ENCODE measurements around the gene DPH5.
"Not testable (repeated sequence)": the region's sequence is repeated elsewhere in the genome, so short reads cannot be mapped to it uniquely, and the experiment has no call there.

Gene DPH5

GRCh38 chr1:100976936-100977335 lies 48.6 kb downstream of the DPH5 start:
- DNase-seq = no peak

- DNase-seq = no peak
Observed at GRCh38 chr1:100972185-100972584, 53.4 kb downstream of the DPH5 start.

GRCh38 chr1:100971021-100971420 lies 54.6 kb downstream of the DPH5 start:
- DNase-seq = no peak

DNA sequence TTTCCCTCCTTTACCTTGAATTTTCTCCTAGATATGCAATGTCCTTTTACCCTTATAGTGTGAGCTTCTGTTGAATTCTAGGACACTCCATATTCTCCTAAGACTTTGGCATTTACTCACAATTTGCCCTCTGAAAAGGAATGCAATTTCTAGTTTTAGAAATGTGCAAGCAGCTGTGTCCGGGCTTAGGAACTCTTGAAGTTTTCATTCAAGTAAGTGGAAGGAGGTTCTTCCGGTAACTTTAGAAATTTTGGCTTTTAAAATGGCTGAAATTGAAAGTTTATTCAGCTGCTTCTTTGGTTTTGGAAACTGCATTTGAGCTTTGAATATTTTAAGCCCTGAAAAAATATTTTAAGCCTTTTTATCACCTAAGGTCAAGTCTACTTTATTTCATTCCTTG lies 56.3 kb downstream of the DPH5 start:
- no peak for DNase-seq

DNA sequence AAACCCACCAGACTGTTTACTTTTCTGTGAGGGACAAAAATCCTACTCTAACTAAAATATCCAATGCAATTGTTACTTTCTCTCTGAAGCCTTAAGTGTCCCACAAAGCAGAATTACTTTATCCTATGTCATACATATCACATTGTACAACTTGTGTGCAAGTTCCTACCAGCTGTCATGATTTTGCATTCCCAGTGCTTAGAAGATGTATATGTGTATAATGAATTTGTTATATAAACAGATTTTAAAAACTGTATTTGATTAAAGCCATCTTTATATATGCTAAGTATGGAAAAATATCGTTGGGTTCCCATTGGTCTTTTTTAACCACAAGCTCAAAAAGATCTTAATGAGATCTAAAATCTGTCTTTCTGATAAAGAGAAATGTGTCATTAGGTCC lies 57.0 kb downstream of the DPH5 start:
- DNase-seq = no peak

DNA sequence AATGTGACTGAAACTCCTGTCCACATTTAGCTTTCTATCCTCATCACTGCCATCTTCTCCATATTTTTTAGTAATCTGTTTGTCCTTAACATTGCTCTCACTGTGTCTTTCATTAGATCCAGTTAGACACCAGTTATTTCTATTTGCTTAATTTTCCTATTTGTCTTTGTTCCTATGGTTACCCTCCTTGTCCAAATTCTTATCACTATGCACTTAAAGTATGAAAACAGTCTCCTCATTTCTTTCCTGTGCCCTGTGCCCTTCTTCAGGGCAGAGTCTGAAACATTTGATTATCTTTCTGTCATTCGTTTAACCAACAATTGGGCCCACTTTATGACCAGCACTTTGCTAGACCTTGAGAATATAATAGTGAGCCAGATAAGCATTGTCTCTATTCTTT lies 65.5 kb downstream of the DPH5 start:
- no peak for DNase-seq

DNA sequence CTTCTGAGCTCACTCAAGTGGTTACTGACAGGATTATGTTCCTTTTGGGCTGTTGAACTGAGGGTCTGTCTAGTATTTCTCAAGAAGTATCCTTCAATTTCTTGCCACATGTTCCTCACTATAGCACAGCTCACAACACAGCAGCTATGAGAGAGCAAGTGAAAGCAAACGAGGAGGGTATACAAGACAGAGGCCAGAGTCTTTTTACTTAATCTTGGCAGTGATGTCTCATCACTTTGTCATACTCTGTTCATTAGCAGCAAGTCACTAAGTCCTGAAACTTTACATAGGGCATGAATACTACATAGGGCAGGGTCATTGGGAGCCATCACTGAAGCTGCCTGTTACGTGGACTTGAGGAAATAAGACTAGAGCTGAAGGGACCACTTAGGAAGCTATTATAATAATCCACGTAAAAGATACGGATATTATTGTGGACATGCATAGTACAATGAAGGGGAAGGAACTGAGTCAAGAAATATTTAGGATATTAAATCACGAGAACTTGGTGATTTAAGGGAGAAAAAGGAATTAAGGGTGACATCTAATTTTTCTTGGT lies 66.0 kb downstream of the DPH5 start:
- DNase-seq = no peak

DNA sequence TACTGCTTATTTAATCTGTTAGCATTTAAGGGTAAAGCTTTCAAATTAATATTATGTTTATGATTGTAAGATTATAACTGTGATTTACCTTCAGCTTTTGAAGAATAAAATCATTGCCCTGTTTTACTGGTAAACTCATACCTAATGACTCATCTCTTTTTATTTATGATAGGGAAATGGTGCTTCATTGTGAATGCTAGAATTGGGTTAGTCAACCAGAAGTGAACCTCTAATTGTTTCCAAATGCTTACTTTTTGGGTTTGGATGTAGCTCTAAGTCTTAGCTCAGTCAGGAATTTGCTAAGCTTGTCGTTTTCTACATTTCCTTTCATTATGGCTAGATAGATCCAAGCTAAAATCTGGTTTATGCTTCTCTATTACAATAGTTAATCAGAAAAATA lies 70.3 kb downstream of the DPH5 start:
- no peak for DNase-seq

DNA sequence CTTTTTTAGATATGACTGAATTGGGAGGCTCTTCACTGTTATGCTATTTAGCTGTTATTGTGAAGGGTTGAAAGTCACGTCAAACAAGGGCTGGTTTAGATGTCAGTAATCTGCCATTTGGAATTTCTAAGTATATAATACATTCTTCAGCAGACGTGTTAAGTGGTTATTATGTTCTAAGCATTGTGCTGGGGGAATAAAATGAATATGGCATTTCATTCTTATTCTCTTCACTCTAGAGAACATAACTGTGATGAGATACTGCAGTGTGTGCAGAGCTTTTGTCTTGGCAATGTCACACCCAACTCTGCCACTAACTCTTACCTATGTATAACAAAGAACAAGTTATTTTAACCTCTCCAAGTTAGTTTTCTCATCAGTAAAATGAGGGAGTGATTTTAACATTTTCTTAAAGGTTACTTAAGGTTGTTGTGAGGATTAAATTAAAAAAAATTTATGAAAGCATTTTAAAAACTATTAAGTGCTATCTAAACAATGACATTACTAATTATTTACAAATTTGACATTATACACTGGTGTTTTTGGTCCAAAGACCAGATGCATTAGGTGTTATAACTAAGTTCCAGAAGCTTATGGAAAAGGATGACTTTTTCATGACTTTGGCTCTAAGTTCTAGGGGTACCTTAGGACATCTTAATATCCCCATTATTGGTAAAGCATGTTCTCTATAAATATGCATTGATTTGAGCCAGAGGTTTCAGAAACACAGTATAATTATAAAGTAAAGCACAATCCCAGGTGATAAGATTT lies 71.4 kb downstream of the DPH5 start:
- no peak for DNase-seq

- not testable (repeated sequence) for DNase-seq
Observed at GRCh38 chr1:100952970-100953369, 72.6 kb downstream of the DPH5 start.

DNA sequence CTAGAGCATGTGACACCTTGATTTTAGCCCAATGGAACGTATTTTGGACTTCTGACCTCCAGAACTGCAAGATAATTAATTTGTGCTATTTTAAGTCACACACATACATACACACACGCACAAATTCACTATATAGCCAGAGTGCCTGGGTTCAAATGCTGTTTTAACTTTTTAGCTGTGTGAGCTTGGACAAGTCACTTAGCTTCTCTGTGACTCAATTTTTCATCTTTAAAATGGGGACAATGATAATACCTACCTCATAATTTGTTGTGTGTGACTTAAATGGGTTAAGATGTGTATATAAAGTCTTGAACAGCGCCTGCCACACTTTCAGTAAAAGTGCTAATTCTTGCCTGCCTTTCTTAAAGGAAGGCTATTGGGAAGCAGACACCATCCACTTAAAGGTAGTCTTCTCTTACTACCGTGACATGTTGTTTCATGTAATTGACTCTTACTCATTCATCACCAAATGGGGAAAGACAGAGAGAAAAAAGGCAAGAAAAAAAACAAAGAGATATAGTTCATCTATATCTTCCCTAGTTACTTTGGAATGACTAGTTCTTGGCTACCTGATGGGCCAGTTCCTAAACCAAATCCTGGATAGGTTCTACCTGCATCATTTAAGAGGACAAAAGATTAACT lies 73.4 kb downstream of the DPH5 start:
- DNase-seq = no peak

DNA sequence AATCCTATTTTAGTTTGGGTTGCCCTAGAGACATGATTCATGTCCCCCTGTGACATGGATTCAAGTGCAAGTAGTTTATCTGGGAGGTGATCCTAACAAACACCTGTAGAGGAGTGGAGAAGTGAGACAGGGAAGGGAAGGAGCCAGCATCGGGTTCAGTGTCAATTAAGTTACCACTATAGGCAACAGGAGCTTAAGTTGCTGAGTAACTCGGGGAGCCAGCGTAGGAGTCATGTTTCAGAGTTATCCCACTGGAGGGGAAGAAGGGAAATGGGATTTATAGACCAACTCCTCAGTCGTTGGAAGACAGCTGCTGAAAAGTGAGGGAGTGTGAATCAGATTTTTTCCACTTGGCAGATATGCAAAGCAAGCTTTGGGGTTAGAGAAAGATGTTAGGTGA lies 74.8 kb downstream of the DPH5 start:
- no peak for DNase-seq

- DNase-seq = no peak
Observed at GRCh38 chr1:100950337-100950736, 75.2 kb downstream of the DPH5 start.

GRCh38 chr1:100949515-100950158 lies 75.9 kb downstream of the DPH5 start:
- peak in 2 of 4 experiments; percentile 49 to 66 for DNase-seq

DNA sequence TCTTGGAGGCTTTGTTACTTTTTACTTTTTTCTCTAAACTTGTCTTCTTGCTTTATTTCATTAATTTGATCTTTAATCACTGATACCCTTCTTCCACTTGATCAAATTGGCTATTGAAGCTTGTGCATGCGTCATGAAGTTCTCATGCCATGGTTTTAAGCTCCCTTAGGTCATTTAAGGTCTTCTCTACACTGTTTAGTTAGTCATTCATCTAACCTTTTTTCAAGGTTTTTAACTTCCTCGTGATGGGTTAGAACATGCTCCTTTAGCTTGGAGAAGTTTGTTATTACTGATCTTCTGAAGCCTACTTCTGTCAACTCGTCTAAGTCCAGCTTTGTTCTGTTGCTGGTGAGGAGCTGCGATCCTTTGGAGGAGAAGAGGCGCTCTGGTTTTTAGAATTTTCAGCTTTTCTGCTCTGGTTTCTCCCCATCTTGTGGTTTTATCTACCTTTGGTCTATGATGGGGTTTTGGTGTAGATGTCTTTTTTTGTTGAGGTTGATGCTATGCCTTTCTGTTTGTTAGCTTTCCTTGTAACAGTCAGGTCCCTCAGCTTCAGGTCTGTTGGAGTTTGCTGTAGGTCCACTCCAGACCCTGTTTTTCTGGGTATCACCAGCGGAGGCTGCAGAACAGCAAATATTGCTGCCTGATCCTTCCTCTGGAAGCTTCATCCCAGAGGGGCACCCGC lies 76.7 kb downstream of the DPH5 start:
- not testable (repeated sequence) for DNase-seq

GRCh38 chr1:100947816-100948215 lies 77.8 kb downstream of the DPH5 start:
- not testable (repeated sequence) for DNase-seq

DNA sequence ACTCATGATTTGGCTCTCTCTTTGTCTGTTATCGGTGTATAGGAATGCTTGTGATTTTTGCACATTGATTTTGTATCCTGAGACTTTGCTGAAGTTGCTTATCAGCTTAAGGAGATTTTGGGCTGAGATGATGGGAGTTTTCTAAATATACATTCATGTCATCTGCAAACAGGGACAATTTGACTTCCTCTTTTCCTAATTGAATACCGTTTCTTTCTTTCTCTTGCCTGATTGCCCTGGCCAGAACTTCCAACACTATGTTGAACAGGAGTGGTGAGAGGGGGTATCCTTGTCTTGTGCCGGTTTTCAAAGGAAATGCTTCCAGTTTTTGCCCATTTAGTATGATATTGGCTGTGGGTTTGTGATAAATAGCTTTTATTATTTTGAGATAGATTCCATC lies 79.5 kb downstream of the DPH5 start:
- DNase-seq = not testable (repeated sequence)

GRCh38 chr1:100943533-100943932 lies 82.1 kb downstream of the DPH5 start:
- DNase-seq = no peak

DNA sequence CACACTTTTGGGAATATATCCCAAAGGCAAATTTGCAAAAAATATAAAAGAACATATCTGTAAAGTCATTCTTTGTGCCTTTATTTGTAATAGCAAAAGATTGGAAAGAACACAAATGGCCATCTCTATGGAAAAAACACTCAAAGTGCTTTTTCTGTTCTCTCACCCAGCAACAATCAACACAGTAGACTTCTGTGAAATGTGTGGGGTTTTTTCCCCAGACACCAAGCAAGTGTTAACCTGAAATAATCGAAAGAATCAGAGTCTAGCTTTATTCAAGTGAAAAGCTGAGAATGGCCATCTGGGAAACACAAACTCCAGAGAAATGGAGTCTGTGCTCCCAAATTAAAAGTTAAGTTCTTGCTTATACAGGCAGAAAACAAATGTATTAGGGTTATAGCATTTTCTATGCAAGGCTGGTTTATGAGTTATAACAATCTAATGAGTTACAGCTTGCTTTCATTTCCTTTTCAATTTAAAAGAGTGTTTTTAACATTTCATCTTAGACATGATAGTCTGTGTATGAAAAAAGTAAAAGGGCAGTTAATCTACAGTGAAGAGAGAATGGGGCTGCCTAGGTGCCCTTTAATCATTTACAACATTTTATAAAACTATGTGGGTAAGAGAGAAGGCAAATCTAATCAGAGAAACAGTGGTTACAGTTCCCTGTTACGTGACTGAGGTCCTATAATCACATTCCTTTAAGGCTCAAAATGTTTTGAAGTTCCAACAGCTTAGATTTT lies 83.1 kb downstream of the DPH5 start:
- no peak for DNase-seq

GRCh38 chr1:100941580-100942216 lies 83.9 kb downstream of the DPH5 start:
- DNase-seq = no peak

DNA sequence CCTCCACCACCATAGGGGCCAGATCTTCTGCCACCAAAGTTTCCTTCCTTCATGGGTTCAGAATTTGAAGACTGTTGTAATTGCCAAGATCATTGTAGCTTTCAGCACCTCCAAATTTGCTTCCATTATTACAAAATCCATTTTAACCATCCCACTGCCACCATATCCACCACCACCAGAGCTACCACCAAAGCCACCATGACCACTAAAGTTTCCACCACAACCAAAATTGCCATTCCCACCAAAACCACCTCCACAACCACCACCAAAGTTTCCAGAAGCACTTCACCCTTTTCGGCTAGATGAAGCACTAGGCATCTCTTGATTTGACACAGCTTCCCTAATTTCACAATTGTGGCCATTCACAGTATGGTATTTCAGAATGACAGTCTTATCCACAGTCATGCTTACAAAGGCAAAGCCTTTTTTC lies 84.5 kb downstream of the DPH5 start:
- DNase-seq = no peak

Measured in activated naive CD4-positive, alpha-beta T cell (primary cell).